GM10248 (cell line): Measurements from ENCODE around the gene PHACTR1.

Source experiments
- CTCF ChIA-PET: fragments of 300-600 bp; sonication (Branson Sonifier 250); formaldehyde crosslinking; extraction: SDS; loops from one replicate; lab custom pipeline; 2021; ENCODE audit warnings: antibody characterized with exemption; lab: Yijun Ruan, JAX
- POLR2A ChIA-PET: fragments of 350-650 bp; sonication (Branson Sonifier 250); formaldehyde crosslinking; extraction: SDS; loops from one replicate; lab custom pipeline; 2020; ENCODE audit warnings: antibody characterized with exemption; lab: Yijun Ruan, JAX
- DNase-seq: peaks from one replicate; pipeline ENCODE4 v3.0.0; 2012; ENCODE audit errors: extremely low spot score
- CTCF ChIP-seq: IDR thresholded peaks from 2 replicates; pipeline ENCODE4 v1.5.1; 2012; ENCODE audit warnings: mild to moderate bottlenecking, low read depth; ENCODE audit errors: extremely low read depth, missing control alignments, control extremely low read depth

Gene PHACTR1

DNA sequence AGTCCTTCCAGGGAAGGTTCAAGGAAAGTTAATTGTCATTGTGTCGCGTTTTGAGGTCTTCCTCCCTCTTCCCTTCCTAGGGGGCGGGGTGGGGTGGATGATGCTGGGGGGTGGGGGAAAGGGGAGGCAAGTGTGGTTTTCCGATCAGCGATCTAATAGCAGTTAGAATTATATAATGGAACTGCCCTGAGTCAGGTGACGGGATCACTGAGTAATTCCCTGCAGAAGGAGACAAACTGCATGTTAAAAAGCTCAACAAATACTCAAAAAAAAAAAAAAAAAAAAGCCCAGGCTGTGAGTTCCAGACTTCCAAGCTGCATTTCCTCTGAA lies 240.4 kb downstream of the PHACTR1 start:
- ChIA-PET POLR2A (no interaction called here), CTCF (interaction anchor here (1.2 to 1.5 kb wide), 2 partner anchors 11 to 43 kb away, joined by 3 to 4 read pairs; no protein-coding TSS in a partner anchor)
- DNase-seq, result no peak
- no peak for TF ChIP-seq CTCF

- CTCF ChIA-PET, result interaction anchor here (0.8 to 1.5 kb wide), 4 partner anchors 10 to 46 kb away, joined by 3 to 5 read pairs (median 4); no protein-coding TSS in a partner anchor
- DNase-seq, result peak; percentile 21
- no peak for TF ChIP-seq CTCF
- POLR2A ChIA-PET, result interaction anchor here (0.6 kb wide), 1 partner anchor 362 kb away, joined by 8 read pairs; no protein-coding TSS in a partner anchor
Measured at GRCh38 chr6:12957321-12958051, 240.9 kb downstream of the PHACTR1 start.

- CTCF ChIA-PET, result interaction anchor here (0.8 to 1.5 kb wide), 4 partner anchors 10 to 47 kb away, joined by 3 to 5 read pairs (median 4); no protein-coding TSS in a partner anchor
- DNase-seq, result no peak
- no peak for TF ChIP-seq CTCF
- POLR2A ChIA-PET, result interaction anchor here (0.6 kb wide), 1 partner anchor 361 kb away, joined by 8 read pairs; no protein-coding TSS in a partner anchor
Measured at GRCh38 chr6:12958052-12958706, 241.6 kb downstream of the PHACTR1 start.

GRCh38 chr6:12961761-12962160 lies 245.2 kb downstream of the PHACTR1 start:
- CTCF ChIA-PET, result interaction anchor here (1.2 kb wide), 1 partner anchor 10 kb away, joined by 3 read pairs; no protein-coding TSS in a partner anchor
- DNase-seq, result no peak
- TF ChIP-seq CTCF, result no peak
- POLR2A ChIA-PET, result no interaction called here

DNA sequence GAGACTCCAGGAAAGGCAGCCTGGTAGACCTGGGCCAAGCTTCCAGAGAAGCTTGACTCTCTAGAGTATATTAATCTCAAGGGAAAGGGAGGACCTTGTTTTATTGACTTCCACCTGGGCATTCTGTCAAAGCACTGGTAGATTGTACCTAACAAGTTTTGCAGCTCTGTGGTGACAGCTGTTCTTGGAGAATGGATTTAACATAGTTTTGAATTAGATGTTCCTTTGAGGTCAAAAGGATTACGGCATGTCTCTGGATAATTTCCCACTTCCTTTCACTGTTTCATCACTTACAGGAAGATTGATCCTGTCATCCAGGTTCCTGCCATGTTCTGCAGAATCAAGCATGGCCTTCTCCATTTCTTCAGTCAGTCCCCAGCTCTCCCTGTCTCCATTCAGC lies 246.0 kb downstream of the PHACTR1 start:
- no peak for TF ChIP-seq CTCF
- no peak for DNase-seq
- CTCF ChIA-PET, result interaction anchor here (1.2 kb wide), 1 partner anchor 9 kb away, joined by 3 read pairs; no protein-coding TSS in a partner anchor
- POLR2A ChIA-PET, result no interaction called here

DNA sequence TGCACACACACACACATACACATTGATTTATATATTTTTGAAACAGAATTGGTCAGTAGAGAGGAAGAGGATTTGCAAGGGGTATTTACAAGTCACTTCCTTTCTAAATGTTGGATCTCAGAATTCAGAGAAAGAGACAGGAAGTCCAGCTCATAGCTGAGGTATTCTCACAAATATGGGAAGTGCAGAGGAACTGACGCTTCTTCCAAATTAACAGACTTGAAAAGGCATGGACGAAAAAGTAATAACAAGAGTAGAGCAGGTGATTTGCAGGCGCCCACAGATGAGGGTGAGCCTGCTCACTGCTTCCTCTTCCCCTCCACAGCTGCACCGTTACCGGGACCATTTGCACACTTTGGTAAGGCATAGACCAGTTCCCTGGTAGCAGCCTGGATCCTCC lies 246.4 kb downstream of the PHACTR1 start:
- no peak for DNase-seq
- no peak for TF ChIP-seq CTCF
- POLR2A ChIA-PET, result no interaction called here
- CTCF ChIA-PET, result no interaction called here
